Hepatocyte (in vitro differentiated cells): ENCODE measurements around the gene UNKL.

Experiments
- CTCF ChIP-seq: fragments of 200-600 bp; sonication (generic); IDR thresholded peaks from 2 replicates; pipeline ENCODE4 v1.5.1; 2016; ENCODE audit warnings: antibody characterized with exemption, mild to moderate bottlenecking; ENCODE audit not compliant: poor library complexity
- EZH2 ChIP-seq: fragments of 200-600 bp; sonication (generic); IDR thresholded peaks from 2 replicates; pipeline ENCODE4 v1.6.1; 2016; ENCODE audit warnings: antibody characterized with exemption, mild to moderate bottlenecking, borderline replicate concordance
- EZH2phosphoT487 ChIP-seq: fragments of 200-600 bp; sonication (generic); IDR thresholded peaks from one replicate; pipeline ENCODE4 v1.6.1; 2018; ENCODE audit warnings: antibody characterized with exemption, mild to moderate bottlenecking, low read depth, moderate library complexity; ENCODE audit not compliant: unreplicated experiment, severe bottlenecking

GRCh38 chr16:1429631-1430030, 15.1 kb upstream of the UNKL start:
- TF ChIP-seq CTCF, result no peak
- no peak for TF ChIP-seq EZH2
- TF ChIP-seq EZH2phosphoT487, result no peak
